Stimulated activated CD4-positive, alpha-beta T cell treated with anti-CD3 and anti-CD28 coated beads, Interleukin-1b, Interleukin-23, amount 100 ng/mL, for 48 hours (primary cell): ENCODE results near the gene LAMA3.
"Not testable (repeated sequence)": the region's sequence is repeated elsewhere in the genome, so short reads cannot be mapped to it uniquely, and the experiment has no call there.

Experiments
- DNase-seq: peaks from one replicate; pipeline ENCODE4 v3.0.0-alpha.2; 2020

Gene LAMA3

GRCh38 chr18:23732439-23732838 lies 43.2 kb downstream of the LAMA3 start:
- DNase-seq, result no peak

GRCh38 chr18:23733265-23733664 lies 44.0 kb downstream of the LAMA3 start:
- DNase-seq, result not testable (repeated sequence)

DNA sequence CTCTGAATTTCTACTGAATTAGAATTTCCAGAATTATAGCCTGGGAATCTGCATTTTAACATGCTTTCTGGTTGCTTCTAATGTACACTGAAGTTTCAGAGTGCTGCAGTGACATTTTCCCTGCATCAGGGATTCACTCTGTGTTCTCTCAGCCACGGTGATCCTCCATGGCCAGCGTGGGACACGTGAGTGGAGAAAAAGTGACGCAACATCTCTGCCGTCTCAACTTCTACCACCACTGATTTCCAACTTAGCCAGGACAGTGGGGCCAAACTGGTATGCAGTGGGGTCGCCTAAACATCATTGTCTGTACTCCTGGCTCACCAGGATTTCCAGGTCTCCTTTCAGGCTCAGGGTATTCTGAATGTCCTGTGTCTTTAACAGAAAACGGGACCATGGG lies 44.6 kb downstream of the LAMA3 start:
- DNase-seq, result no peak

DNA sequence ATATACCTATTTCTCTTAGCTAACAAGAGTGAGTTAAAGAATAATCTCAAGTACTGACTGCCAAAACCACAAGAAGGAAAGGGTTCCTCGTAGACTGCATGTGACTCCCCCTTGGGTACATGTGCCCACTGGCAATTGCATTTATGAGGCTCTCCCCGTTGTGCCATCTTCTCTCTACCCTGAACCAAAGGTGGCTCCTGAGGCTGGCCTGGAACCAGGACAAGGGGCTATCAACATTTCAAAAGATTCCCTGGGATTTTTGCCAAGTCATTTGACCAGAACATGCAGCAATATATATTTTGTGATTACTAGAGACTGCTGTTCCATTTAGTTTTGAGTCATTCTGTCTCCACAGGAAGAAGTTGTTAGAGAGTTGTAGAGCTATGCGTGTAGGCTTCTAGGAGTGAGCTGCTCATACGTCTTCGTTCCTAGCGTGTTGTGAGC lies 45.8 kb downstream of the LAMA3 start:
- DNase-seq, result no peak

GRCh38 chr18:23737578-23737977 lies 48.3 kb downstream of the LAMA3 start:
- no peak for DNase-seq

GRCh38 chr18:23738151-23738550 lies 48.9 kb downstream of the LAMA3 start:
- no peak for DNase-seq

DNA sequence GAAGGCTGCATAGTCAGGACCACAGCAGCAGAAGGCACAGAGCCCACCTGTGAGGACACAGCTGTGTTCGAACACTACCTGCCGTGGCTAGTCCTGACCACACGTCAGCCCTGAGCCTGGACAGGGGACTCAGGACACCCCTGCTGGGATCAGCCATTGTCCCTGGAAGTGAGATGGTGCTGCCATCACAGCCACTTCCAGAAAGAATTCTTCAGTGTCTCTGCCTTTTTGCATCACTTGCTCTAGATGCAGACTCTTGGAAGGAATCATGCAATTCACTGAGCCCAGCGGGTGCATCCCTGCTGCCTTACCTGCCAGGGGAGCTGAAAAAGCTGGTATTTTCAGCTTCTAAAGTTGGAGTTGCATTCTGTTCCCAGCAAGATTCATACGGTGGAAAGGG lies 49.3 kb downstream of the LAMA3 start:
- no peak for DNase-seq

GRCh38 chr18:23740105-23740830 lies 51.0 kb downstream of the LAMA3 start:
- no peak for DNase-seq

GRCh38 chr18:23741967-23742366 lies 52.7 kb downstream of the LAMA3 start:
- DNase-seq, result not testable (repeated sequence)

DNA sequence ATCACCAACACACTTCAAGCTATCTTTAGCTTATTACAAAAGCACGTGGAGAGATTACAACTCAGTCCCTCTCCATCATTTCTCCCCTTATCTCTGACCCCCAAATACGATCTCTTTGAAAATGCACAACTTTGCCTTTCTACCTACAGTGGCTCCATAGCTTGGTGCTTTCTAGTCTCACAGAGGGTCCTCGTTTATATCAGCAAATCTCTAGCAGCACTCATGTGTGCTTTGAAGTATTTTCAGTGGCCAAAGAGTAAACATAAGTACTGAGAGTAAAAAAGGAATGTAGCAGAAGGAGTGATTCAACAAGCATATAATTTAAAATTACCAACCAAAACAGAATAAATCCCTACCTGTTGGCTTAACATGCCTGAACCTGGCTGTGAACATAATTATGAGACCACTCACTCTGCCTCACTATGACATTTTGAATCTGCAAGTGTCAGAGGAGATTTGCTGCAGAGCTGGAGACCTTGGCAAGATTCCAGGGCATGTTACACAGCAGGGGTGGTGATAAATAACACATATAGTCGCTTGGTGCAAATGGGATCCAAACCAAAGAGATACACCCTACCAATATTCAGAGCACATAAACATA lies 54.6 kb downstream of the LAMA3 start:
- DNase-seq, result no peak

- DNase-seq, result no peak
Measured at GRCh38 chr18:23745366-23745765, 56.1 kb downstream of the LAMA3 start.

DNA sequence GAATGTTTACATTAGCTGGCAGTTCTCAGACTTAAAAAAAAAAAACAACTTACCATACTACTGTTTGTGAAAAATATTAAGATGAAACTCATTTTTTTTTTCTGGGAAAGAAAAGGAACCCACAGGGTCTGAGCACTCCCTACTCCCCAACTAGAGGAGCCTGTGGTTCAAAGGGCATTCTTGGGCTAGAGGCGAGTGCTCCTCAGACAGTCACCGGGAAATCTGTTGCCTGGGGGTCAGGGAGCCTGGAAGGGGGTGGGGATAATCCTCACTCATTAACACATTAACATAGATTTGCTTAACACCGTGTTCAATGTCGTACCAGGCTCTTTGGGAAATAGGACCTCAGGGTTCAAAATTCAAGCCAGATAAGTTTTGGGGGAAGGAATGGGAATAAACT lies 57.6 kb downstream of the LAMA3 start:
- no peak for DNase-seq

DNA sequence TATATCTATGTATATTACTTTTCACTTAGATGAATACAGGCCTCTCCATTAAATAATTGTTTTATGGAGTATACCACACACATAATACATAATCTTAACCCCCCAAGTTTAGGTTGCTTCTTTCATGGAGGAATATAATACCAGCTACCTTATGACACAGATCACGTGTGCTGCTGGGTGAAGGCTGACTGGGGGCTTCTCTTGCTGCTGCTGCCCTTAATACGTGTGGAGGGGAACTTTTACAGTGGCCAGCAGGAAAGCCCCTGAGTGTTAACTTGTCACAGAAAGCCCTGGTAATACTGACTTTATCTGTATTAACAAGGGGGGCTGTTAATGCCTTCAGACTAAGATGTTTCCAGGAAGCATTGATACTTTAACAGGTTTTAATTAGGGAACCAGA lies 63.1 kb downstream of the LAMA3 start:
- no peak for DNase-seq

DNA sequence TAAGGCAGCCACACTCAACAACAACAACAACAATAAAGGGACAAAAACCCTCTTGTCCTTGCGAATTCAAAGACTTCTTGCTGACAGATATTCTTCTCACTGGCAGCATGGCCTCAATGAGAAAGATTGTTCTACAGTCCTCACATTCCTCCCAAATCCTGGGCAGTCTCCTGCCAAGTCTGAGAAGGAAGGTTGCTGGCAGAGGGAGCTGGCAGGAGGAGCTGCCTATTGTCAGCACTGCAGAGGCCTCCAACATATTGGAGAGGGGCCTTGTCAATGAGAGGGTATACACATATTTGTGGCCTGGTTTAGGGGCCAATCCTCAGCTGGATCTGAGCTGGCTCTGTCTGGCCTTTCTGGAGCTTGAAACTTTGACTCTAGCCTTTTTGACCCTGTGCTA lies 63.5 kb downstream of the LAMA3 start:
- no peak for DNase-seq

GRCh38 chr18:23756590-23757436 lies 67.6 kb downstream of the LAMA3 start:
- DNase-seq, result no peak

DNA sequence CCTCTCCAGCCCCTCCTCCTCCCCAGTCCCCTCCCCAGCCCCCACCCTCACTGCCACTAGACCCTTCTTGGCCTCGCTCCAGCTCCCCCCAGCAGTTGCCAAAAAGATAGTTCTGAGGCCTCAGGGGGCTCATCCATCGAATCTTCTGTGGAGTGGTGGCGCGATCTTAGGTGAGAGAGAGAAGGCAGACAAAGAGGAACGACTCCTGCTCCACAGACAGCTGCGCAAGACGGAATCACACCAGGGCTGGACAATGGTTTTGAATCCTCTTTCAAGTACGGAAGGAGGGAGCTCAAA lies 68.1 kb downstream of the LAMA3 start:
- DNase-seq, result no peak

- DNase-seq, result no peak
Measured at GRCh38 chr18:23758281-23758680, 69.0 kb downstream of the LAMA3 start.

DNA sequence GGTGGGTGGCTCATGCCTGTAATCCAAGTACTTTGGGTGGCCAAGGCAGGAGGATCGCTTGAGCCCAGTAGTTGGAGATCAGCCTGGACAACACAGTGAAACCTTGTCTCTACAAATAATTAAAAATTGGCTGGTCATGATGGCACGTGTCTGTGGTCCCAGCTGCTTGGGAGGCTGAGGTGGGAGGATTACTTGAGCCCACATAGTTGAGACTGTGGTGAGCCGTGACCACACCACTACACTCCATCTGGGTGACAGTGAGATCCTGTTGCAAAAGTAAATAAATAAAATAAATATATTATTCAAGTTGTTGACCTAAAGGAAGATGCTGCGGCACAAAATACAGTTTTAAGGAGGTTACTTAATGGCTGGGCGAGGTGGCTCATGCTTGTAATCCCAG lies 72.7 kb downstream of the LAMA3 start:
- DNase-seq, result no peak

DNA sequence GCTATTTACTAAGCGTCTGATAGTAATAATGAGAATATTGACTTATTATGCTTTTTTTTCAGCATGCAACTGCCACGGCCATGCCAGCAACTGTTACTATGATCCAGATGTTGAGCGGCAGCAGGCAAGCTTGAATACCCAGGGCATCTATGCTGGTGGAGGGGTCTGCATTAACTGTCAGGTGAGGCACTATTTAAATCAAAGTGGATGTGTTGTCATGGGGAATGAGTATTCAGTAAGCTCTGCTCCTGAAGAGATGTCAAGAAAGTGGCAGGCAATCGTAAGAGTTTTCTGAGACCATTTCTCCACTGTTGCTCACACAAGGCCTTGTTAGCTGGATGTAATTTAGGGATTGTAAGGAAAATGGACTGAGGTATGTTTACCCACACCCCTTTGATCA lies 74.1 kb downstream of the LAMA3 start:
- DNase-seq, result no peak

GRCh38 chr18:23765931-23766330 lies 76.7 kb downstream of the LAMA3 start:
- no peak for DNase-seq

GRCh38 chr18:23772327-23773024 lies 83.2 kb downstream of the LAMA3 start:
- no peak for DNase-seq

DNA sequence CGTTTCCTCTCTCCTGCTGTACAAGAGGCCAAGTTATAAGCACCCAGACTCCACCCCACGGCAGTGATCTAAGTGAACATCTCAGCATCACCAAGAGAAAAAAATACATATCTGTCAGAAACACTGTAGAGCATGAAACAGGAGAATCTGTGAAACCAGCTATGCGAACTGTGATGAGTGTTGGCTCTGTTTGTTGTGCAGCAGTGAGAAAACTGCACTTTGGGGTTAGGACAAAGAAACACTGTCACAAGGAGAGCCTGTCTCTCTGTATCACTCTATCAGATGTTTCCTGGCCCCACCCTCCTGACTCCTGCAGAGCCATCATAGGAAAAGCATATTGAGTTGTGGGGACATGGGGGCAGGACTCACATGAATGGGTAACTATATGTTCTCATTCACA lies 87.1 kb downstream of the LAMA3 start:
- no peak for DNase-seq

- DNase-seq, result no peak
Measured at GRCh38 chr18:23778828-23779227, 89.6 kb downstream of the LAMA3 start.
